Measurements from ENCODE around the gene MTF1.

- TF ChIP-seq CTCF (IDR thresholded peaks at IDR 0.05), result no peak
- TF ChIP-seq POLR2A (IDR thresholded peaks at IDR 0.05), result no peak
Observed at GRCh38 chr1:37814252-37814651, 45.1 kb downstream of the MTF1 start.

All from tibial nerve (tissue), 3 donors.